HG03280 (cell line): ENCODE data around the gene TET2.

Experiments used
- ATAC-seq: cut with Tn5 transposase; IDR thresholded peaks from one replicate; pipeline ENCODE4 v1.9.1; 2021; ENCODE audit warnings: mild to moderate bottlenecking, moderate library complexity; ENCODE audit not compliant: unreplicated experiment

TET2 gene

GRCh38 chr4:105230287-105230686, 83.6 kb downstream of the TET2 start:
- no peak for ATAC-seq

GRCh38 chr4:105232374-105232773, 85.7 kb downstream of the TET2 start:
- no peak for ATAC-seq

- no peak for ATAC-seq
Measured at GRCh38 chr4:105234582-105234981, 87.9 kb downstream of the TET2 start.

- peak; percentile 85 for ATAC-seq
Measured at GRCh38 chr4:105236202-105236915, 89.7 kb downstream of the TET2 start.

- ATAC-seq: peak; percentile 45
Measured at GRCh38 chr4:105236916-105237311, 90.2 kb downstream of the TET2 start.

GRCh38 chr4:105240037-105240436, 93.4 kb downstream of the TET2 start:
- ATAC-seq: no peak

GRCh38 chr4:105241451-105241850, 94.8 kb downstream of the TET2 start:
- no peak for ATAC-seq

- no peak for ATAC-seq
Measured at GRCh38 chr4:105243446-105243845, 96.8 kb downstream of the TET2 start.

GRCh38 chr4:105246712-105247111, 100.0 kb downstream of the TET2 start:
- no peak for ATAC-seq

GRCh38 chr4:105248613-105249012, 101.9 kb downstream of the TET2 start:
- no peak for ATAC-seq

GRCh38 chr4:105257817-105258495, 111.3 kb downstream of the TET2 start:
- ATAC-seq: no peak

GRCh38 chr4:105265689-105266088, 119.0 kb downstream of the TET2 start:
- no peak for ATAC-seq

- no peak for ATAC-seq
Measured at GRCh38 chr4:105267280-105267679, 120.6 kb downstream of the TET2 start.

GRCh38 chr4:105272002-105272401, 125.3 kb downstream of the TET2 start:
- ATAC-seq: no peak

- no peak for ATAC-seq
Measured at GRCh38 chr4:105273230-105273629, 126.6 kb downstream of the TET2 start.

GRCh38 chr4:105274090-105274489, 127.4 kb downstream of the TET2 start:
- no peak for ATAC-seq

- ATAC-seq: no peak
Measured at GRCh38 chr4:105274504-105274903, 127.8 kb downstream of the TET2 start.

- ATAC-seq: no peak
Measured at GRCh38 chr4:105276361-105277104, 129.9 kb downstream of the TET2 start.

- no peak for ATAC-seq
Measured at GRCh38 chr4:105277702-105278101, 131.0 kb downstream of the TET2 start.

- no peak for ATAC-seq
Measured at GRCh38 chr4:105279314-105279713, 132.6 kb downstream of the TET2 start.

GRCh38 chr4:105280338-105281123, 133.9 kb downstream of the TET2 start:
- ATAC-seq: no peak
